NCI-H460 (cell line): ENCODE results near the gene LRRC28. TPM values are rescaled to one million over a fixed set of nuclear protein-coding genes. Genes with fewer than 3 reads are reported as not detected.

ENCODE experiments used
- DNase-seq: peaks from one replicate; pipeline ENCODE4 v3.0.0-alpha.2; 2016; ENCODE audit warnings: low read depth; ENCODE audit errors: extremely low read depth
- total RNA-seq: library from RNA; depleted of rRNA; stranded (reverse); fragments of >200 nt; shearing (Covaris generic); gene quantifications from 2 replicates; pipeline ENCODE4 v1.2.3, GENCODE V29; 2014

The LRRC28 gene
- total RNA-seq, 1 experiment from 2014 or later = 21.6 TPM

- DNase-seq = no peak
These were observed 3.1 kb upstream of the LRRC28 start for GRCh38 chr15:99248000-99248715.

- peak; percentile 82 for DNase-seq
These were observed 1.9 kb upstream of the LRRC28 start, which contains the start of gene TTC23 for GRCh38 chr15:99249270-99249841. Gene TTC23, minus strand, starts transcription at chr15:99249581. Its CDS starts 20,869 bp downstream, at chr15:99228712.

- DNase-seq = no peak
These were observed 1.3 kb upstream of the LRRC28 start for GRCh38 chr15:99250001-99250400.

- no peak for DNase-seq
These were observed 806 bp upstream of the LRRC28 start for GRCh38 chr15:99250494-99250856.

- no peak for DNase-seq
These were observed 1.0 kb downstream of the LRRC28 start for GRCh38 chr15:99252326-99252725.

- no peak for DNase-seq
These were observed 2.3 kb downstream of the LRRC28 start for GRCh38 chr15:99253381-99254090.

GRCh38 chr15:99257107-99257750 lies 5.9 kb downstream of the LRRC28 start:
- no peak for DNase-seq

GRCh38 chr15:99264125-99264524 lies 12.8 kb downstream of the LRRC28 start:
- no peak for DNase-seq

GRCh38 chr15:99265541-99266070 lies 14.3 kb downstream of the LRRC28 start:
- no peak for DNase-seq

- no peak for DNase-seq
These were observed 16.7 kb downstream of the LRRC28 start for GRCh38 chr15:99267957-99268356.

- DNase-seq = no peak
These were observed 17.1 kb downstream of the LRRC28 start for GRCh38 chr15:99268431-99268830.

- no peak for DNase-seq
These were observed 22.5 kb downstream of the LRRC28 start for GRCh38 chr15:99273801-99274200.

GRCh38 chr15:99275061-99275460 lies 23.8 kb downstream of the LRRC28 start:
- DNase-seq = no peak

GRCh38 chr15:99275525-99276128 lies 24.3 kb downstream of the LRRC28 start:
- DNase-seq = no peak

- peak; percentile 1 for DNase-seq
These were observed 28.0 kb downstream of the LRRC28 start for GRCh38 chr15:99279290-99279689.

GRCh38 chr15:99279827-99280226 lies 28.5 kb downstream of the LRRC28 start:
- no peak for DNase-seq

GRCh38 chr15:99282121-99282520 lies 30.8 kb downstream of the LRRC28 start:
- DNase-seq = no peak

- DNase-seq = no peak
These were observed 31.3 kb downstream of the LRRC28 start for GRCh38 chr15:99282586-99282985.

GRCh38 chr15:99283717-99284116 lies 32.4 kb downstream of the LRRC28 start:
- DNase-seq = no peak

GRCh38 chr15:99291643-99292042 lies 40.4 kb downstream of the LRRC28 start:
- DNase-seq = no peak

- no peak for DNase-seq
These were observed 44.6 kb downstream of the LRRC28 start for GRCh38 chr15:99295840-99296239.
